ENCODE data around the gene CD8B2.
"Not testable (repeated sequence)": the region's sequence is repeated elsewhere in the genome, so short reads cannot be mapped to it uniquely, and the experiment has no call there.

Gene CD8B2

DNA sequence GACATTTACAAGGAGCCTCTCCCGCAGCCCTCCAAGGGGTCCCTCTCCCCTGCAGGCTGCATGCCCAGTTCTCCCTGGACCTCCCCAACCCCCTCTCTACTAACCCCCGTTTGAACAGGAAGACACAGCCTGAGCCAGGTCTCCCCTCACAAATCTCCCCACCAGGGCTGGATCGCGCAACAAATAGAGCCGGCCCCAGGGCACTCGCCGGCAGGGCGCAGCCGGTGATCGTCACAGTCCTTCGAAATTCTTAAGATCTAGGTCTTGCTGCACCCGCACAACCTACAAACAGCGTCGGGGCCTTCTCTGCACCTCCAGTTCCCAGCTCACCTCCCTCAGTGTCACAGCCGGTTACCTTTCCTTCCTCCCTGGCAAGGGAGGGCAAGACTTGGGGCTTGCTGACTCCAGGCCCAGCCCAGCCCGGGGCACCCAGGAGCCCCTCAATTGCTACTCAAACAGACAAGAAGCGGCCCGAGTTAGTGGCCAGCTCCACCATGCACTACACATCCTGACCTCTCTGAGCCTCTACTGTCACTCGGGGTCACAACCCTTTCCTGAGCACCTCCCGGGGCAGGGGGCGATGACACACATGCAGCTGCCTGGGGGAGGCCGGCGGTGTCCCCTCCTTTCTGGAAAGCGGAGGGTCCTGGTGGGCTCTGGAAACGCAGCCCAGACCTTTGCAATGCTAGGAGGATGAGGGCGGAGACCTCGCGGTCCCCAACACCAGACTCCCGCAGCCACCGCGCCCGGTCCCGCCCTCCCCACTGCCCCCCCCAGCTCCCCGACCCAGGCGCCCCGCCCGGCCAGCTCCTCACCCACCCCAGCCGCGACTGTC is at the start of gene CD8B2:
CD8B2 (plus strand) TSS at position 814 of the 835 bp plus-strand sequence. CDS start 63 bp downstream, outside the sequence.
- DNase-seq (ENCODE audit: low read depth in 2 of 2), result not testable (repeated sequence)

DNA sequence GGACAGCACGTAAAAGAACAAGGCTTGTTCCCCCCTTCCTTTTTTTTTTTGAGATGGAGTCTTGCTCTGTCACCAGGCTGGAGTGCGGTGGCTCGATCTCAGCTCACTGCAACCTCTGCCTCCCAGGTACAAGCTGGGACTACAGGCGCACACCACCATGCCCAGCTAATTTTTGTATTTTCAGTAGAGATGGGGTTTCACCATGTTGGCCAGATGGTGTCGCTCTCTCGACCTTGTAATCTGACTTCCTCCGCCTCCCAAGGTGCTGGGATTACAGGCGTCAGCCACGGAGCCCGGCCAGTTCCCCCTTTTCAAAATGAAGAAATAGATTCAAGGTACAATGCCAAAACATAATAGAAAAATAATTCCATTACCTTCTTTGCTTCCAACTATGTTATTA is 25.3 kb upstream of the CD8B2 start:
- DNase-seq (ENCODE audit: low read depth in 2 of 2), result not testable (repeated sequence)

DNA sequence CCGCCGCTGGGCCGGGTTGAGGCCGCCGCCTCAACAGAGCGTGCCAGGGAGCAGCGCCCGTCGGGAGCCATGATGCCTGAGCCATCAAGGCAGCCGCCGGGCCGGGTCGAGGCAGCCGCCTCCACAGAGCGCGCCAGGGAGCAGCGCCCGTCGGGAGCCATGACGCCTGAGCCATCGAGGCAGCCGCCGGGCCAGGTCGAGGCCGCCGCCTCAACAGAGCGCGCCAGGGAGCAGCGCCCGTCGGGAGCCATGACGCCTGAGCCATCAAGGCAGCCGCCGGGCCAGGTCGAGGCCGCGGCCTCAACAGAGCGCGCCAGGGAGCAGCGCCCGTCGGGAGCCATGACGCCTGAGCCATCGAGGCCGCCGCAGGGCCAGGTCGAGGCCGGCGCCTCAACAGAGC is 19.6 kb upstream of the CD8B2 start:
- DNase-seq (ENCODE audit: low read depth in 2 of 2), result not testable (repeated sequence)

DNA sequence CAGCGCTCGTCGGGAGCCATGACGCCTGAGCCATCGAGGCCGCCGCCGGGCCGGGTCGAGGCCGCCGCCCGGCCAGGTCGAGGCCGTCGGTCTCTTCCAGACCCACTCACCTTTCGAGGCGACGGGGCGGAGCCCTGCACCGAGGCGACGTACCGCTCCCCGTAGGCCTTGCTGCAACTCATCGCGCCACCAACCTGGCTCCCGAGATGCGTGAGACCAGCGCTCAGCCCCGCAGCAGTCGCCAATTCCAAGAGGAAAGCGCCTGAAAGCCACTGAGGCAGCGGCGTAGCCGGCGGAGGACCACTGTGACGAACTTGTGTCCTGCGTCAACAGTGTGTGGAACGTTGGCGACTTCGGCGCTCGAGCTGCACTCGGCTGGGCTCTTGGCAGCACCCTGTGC is 19.1 kb upstream of the CD8B2 start, which contains the start of gene RGPD3:
RGPD3 (minus strand) TSS at position 307 of the 400 bp plus-strand sequence; CDS start at position 182, 125 bp downstream.
- not testable (repeated sequence) for DNase-seq (ENCODE audit: low read depth in 2 of 2)

DNA sequence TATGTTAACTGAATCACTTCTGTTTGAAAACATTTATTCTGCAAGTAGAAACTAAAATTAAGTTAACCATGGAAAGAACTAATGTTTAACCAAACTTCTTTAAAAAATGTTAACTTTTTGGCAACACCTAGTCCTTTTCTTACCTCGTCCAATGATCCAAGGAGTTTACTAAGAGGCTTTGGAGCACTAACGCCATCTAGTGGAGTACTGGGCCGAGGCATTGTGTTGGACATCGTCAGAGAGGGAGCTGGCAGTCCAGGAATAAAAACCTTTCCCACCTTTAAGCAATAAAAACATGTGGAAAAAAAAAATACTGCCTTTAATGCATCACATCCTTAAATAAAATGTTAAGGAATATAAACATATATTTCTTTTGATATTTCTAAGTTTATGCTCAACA is 16.5 kb upstream of the CD8B2 start:
- peak in 1 of 2 donors; percentile 31 for DNase-seq (ENCODE audit: low read depth in 2 of 2)

DNA sequence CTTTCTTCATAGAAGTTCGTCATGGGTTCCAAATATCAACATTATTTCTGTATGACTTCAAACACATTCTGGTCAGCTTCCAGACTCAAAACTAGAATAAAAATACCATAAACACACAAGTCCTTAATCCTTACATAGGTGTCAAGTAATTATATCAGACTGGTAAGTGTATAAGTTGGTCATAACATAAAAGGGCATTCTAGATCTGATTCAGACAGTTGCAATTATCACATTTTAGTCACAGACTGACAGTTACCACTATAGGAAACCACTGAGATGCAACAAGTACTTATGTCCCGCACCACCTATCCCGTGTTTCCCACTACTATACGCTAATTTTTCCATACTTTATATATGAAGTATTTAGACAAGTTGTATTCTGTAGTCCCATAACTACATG is 9.5 kb upstream of the CD8B2 start:
- DNase-seq (ENCODE audit: low read depth in 2 of 2), result not testable (repeated sequence)

DNA sequence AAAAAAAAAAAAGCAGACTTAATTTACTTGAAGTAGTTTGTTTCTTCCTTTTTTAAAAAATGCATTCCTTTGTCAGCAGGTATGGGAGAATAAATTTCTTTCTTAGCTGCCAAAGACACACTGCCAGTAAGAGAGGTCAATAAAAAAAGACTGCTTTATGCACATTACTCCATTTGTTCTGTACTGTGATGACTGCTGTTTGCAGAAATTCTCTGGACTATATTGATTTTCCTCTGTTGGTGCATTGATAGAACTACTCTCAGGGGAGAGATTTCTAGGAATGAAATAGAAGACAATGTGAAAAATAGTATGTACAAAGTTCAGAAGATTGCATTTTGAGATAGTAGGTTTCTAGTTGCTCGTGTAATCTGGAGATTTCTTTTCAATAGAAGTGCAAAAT is 7.6 kb upstream of the CD8B2 start:
- DNase-seq (ENCODE audit: low read depth in 2 of 2), result not testable (repeated sequence)

DNA sequence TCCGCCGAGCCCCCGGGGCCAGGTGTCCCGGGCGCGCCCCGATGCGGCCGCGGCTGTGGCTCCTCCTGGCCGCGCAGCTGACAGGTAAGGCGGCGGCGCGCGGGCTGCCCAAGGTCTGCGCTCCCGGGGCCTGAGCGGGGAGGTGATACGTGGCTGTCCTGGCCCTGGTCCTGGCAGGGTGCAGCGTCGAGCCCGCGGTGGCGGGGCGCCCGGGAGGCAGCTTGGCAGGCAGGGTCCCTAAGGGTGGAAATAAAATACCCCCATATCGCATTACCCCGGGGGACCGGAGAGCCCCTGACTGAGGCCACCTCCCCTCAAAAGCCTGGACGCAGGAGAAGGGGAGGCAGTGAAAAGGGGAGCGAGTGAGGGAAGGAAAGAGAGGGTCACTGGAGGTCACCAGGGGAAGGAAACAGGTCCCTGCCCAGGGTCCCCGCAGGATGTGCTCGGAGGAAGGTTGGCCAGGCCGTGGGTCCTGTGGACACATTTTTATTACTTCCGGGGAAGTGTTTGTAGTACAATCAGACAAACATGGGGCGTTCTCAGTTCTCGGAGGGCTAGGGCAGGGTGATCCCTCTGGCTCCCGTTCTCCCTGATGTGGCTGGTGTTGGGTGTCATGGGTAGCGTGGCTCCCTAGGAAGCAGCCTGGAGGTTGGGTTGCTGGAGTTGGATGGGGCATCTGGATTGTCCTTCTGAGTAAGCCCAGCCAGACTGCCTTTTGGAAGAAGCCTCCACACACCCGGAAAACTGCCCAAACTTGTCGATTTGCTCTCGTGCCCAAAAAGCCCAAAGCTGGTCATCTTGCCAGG is 425 bp downstream of the CD8B2 start:
- not testable (repeated sequence) for DNase-seq (ENCODE audit: low read depth in 2 of 2)

DNA sequence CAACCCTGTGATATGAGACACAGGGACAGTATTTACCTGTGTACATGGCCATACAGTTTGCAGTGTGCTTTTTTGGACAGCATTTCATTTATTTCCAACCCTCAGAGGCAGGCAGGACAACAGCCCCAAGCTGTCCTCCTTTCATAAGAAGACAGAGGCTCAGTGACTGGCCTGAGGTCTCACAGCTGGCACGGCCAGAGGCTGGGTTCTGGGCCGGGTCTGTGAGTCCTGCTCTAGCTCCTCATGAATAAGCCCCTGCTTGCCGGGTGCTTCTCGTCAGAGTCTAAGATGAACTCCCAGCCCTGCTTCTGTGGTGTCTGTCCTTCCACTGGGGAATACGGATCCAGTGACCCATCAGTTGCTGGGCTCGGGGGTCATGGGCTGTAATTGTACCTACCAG is 2.5 kb downstream of the CD8B2 start:
- DNase-seq (ENCODE audit: low read depth in 2 of 2), result not testable (repeated sequence)

DNA sequence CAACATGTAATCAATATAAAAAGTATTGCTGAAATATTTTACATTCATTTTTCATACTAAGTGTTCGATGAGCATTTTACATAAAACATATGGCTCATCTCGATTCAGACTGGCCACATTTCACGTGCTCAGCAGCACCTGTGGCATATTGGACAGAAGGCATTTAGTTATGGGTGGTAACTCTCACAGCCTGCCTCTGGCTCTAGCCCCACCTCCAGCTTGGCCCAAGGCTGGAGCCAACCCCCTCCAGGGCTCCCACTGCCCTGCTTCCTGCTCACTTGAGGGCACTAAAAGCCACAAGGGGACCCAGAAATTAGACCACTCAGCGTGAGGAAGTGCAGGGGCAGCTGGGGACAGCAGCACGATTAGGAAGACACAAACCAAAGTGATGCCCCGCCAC is 5.2 kb downstream of the CD8B2 start:
- not testable (repeated sequence) for DNase-seq (ENCODE audit: low read depth in 2 of 2)

DNA sequence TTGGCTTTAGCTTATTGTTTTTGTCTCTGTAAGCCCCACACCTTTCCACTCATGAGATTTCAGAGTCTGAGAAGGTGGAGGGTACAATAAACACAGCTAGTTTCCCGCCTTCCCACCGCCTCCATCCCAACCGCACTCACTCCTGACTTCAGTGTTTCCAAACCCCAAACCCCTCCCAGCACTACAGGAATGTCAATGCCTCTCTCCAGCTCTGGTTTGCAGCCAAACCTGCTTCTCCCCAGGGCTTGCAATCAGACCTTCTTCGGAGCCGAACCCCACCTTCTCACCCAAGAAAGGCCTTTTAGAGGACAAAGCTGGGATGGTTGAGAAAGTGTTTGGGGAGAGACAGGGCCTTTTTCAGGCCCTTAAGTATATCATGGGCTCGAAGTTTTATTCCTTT is 5.7 kb downstream of the CD8B2 start:
- not testable (repeated sequence) for DNase-seq (ENCODE audit: low read depth in 2 of 2)

DNA sequence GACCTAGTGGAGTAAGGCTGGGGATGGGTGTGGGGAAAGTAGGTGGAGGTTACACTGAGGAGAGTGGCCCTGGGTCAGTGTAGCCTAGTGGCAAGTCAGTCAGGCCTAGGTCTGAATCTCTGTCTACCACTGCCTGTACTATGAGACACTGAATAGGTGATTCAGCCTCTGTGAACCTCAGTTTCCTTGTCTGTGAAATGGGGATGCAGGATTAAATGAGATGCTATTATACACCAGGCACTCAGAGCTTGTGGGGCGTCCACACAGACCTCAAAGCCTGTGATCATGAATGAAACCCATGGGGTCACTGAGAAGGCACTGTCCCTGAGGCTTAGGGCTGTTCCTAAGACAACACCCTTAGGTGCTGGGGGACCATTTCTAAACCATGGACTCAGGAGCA is 11.4 kb downstream of the CD8B2 start:
- DNase-seq (ENCODE audit: low read depth in 2 of 2), result not testable (repeated sequence)

DNA sequence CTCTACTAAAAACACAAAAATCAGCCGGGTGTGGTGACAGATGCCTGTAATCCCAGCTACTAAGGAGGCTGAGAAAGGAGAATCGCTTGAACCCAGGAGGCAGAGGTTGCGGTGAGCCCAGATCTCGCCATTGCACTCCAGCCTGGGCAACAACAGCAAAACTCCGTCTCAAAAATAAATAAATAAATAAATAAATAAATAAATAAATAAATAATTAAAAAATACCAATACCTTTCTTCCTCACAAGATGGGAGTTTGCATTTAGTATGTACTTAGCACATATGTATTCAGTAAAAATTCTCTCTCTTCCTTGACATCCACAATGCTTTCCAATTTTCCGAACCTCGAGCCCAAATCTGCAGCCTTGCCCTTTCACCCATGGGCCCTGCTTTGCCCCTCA is 13.2 kb downstream of the CD8B2 start:
- DNase-seq (ENCODE audit: low read depth in 2 of 2), result not testable (repeated sequence)

DNA sequence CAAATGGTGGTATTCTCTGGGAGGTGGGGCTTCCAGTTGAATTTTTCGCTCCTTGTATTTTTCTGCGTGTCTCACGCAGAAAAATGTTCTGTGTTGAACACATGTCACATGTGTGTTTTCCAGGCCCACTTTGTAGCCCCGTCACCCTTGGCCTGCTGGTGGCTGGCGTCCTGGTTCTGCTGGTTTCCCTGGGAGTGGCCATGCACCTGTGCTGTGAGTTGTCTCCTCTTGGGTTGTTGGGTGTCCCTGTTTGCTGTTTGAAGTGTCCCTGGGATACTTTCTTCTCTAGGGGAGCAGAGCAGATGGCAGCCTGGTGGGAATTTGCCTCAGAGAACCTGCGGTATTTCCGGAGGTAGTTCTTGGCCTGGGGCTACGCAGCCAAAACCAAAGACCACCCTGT is 15.2 kb downstream of the CD8B2 start:
- not testable (repeated sequence) for DNase-seq (ENCODE audit: low read depth in 2 of 2)

DNA sequence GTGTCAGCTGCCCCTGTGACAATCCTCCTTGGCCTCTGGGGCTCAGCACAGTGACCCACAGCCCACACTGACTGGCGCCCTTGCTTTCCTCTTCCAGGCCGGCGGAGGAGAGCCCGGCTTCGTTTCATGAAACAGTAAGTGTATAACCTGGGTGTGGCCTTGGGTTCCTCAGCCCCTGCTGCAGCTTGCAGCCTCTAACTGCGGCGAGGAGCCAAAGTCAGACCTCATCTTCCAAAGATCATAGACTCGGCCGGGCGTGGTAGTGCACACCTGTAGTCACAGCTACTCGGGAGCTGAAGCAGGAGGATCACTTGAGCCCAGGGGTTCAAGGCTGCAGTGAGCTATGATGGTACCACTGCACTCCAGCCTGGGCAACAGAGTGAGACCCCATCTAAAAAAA is 17.0 kb downstream of the CD8B2 start:
- not testable (repeated sequence) for DNase-seq (ENCODE audit: low read depth in 2 of 2)

DNA sequence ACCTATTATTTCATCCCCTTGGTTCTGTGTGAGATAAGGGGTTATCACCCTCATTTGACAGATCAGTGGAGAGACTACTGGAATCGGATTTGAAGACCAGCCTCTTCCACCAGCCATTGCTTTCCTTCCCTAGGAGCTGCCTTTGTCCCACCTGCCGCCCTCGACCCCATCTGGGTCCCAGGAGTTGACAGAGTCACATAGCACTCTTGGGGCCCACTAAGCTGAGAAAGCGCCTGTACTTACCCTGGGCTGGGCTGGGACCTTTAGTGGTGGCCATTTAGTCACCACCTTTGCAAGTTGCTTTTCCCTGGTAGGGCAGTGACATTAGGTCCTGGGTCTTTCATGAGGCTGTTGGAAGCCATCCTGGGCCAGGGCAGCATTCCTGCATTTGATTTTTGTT is 17.6 kb downstream of the CD8B2 start:
- not testable (repeated sequence) for DNase-seq (ENCODE audit: low read depth in 2 of 2)

DNA sequence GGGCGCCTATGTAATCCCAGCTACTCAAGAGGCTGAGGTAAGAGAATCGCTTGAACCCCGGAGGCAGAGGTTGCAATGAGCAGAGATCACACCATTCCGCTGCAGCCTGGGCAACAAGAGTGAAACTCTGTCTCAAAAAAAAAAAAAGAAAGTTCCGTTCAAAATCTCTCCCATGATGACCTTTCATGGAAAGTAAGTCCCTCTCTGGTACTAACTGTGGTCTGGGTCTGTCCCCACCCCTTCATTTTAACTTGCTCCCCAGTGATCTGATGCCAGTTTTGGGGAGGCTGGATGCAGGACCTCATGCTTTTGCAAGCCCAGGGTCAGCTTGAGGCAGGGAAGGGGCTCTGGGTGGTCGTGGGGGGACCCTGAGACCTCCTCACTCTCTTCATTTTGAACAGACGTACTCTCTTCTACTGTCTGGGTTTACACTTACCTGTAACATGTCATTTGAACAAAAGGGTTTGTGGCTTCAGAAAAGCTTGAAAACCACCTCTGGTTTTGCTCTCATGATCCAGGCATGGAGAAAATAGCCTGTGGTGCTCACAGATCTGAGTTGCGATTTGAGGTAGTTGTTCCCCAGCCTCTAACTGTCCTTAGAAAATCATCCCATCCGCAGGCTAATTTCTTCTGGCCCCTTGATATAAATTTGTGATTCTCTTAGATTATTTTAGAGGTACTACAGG is 19.0 kb downstream of the CD8B2 start:
- not testable (repeated sequence) for DNase-seq (ENCODE audit: low read depth in 2 of 2)

DNA sequence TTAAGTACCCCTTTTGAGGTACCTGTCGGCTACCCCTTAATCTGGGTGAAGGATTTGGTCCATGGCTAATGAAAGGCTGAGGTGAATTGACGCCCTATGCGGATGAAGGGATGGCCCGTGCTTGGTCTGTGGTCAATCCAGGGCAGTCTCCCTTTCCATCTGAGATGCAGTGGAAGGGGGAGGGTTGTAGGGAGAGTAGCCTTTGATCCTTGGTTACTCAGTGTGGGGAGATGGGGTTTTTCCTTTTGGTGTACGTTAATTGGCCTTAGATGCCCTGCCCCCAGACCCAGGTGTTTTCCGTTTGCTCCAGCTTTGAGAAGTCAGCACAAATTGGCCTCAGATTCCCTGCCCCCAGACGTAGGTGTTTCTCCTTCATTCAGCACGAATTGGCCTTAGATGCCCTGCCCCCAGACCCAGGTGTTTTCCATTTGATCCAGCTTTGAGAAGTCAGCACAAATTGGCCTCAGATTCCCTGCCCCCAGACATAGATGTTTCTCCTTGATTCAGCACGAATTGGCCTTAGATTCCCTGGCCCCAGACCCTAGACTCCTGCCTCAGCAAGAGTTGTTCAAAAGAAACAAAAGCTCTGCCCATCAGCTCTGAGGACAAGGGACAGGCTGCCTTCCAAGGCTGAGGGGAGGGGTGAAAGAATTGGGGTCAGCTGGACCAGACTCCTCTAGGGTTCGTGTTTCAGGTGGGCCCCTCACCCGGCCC is 21.7 kb downstream of the CD8B2 start:
- DNase-seq (ENCODE audit: low read depth in 2 of 2), result not testable (repeated sequence)

DNA sequence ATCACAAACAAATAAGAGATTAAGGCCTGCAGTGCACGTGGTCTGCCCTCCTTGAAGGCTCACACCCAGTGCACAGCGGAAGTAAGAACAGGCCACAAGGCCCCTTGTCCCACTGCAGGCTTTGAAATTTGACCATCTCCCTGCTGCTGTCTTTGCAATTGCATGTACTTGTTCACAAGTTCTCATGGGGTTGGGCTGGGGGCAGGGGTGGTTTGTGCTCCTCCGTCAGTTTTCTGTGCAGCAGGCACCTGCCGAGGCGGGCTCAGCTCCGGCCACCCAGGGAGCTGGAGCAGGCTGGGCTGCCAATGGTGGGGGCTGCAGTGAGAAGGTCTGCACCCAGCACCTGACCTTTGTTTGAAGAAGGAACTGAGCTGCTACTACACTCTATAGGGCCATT is 22.2 kb downstream of the CD8B2 start:
- DNase-seq (ENCODE audit: low read depth in 2 of 2), result not testable (repeated sequence)

DNA sequence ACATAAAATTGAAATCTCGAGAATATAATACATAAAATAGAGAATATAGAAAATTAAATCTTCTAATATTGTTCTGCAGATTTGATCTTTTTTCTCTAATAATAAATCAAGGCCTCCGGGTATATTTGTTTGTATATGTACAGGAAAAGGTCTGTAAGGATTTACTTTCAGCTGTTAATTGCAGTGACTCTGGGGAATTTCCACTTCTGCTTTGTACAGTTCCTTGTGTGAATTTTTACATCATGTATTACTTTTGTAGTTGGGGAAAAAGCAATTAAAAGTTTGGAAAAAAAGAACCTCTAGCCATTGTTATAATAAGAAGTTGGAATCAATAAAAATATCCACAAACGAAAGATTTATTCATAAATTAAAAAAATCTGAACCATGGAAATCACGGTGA is 23.6 kb downstream of the CD8B2 start:
- not testable (repeated sequence) for DNase-seq (ENCODE audit: low read depth in 2 of 2)

DNA sequence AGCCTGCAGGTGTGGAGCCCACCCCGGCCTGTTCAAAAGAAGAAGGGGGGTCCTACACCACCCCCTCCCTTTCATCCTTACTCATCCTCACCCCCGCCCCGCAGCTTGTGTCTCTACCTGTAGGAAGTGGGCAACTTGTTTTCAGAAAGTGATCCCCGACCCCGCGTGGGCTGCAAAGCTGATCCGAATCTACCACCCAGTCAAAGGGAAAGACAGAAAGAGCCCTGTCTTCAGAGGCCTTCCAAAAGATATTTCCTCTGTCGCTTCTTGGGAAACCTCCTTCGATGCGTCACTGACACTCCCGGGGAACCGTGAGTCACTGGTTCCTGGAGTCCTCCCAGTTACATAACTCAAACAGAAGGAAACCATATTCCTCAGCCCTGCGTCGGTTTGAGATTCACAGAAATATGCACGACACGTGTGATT is 24.3 kb downstream of the CD8B2 start:
- DNase-seq (ENCODE audit: low read depth in 2 of 2), result peak in 1 of 2 donors; percentile 20
